HCT116 (cell line): ENCODE measurements around the gene IGSF6. TPM values are rescaled to one million over a fixed set of nuclear protein-coding genes. Genes with fewer than 3 reads are reported as not detected.

Experiments
- ATAC-seq: fragments of 200-7000 bp; cut with Tn5 transposase; 2 replicates; pipeline ENCODE4 v1.9.1; 2020; ENCODE audit warnings: mild to moderate bottlenecking, moderate library complexity
- BruUV-seq: library from RNA; stranded (reverse); fragments of 400-500 nt; replicated peaks from 2 replicates; lab custom pipeline; 2021; lab: Mats Ljungman, UMichigan
- CTCF ChIA-PET: fragments of 300-600 bp; sonication (Branson Sonifier 250); formaldehyde crosslinking; loops from one replicate; lab custom pipeline; 2021; ENCODE audit warnings: antibody characterized with exemption; lab: Charles Lee
- POLR2A ChIA-PET: fragments of 300-600, 350-600 bp; sonication (Branson Sonifier 250); formaldehyde crosslinking; loops from one replicate; lab custom pipeline; 2021; ENCODE audit warnings: antibody characterized with exemption; lab: Charles Lee
- RAD21 ChIA-PET, 2 experiments: fragments of 300-600 bp; sonication (Branson Sonifier 250); formaldehyde crosslinking; loops; one replicate each; lab custom pipeline; 2023; ENCODE audit warnings: low total read pairs in 2 of 2; ENCODE audit not compliant: uncharacterized antibody in 2 of 2, unreplicated experiment in 2 of 2, low non-redundant PET in 1 of 2; lab: Charles Lee
- DNase-seq: peaks from one replicate; pipeline ENCODE4 v3.0.0-alpha.2; 2010; ENCODE audit warnings: low read depth, low spot score
- H2AFZ ChIP-seq: fragments of 200-600 bp; shearing (Covaris generic), sonication (generic); 2 replicates; pipeline ENCODE4 v1.6.1; 2017; ENCODE audit warnings: low read depth, mixed run types, mixed read lengths, antibody characterized with exemption, low read length; ENCODE audit not compliant: poor library complexity, severe bottlenecking
- H3K27ac ChIP-seq: 2 replicates; pipeline ENCODE4 v1.5.1; 2012; ENCODE audit warnings: low read depth, low read length
- H3K27me3 ChIP-seq: fragments of 200-600 bp; sonication (generic); 2 replicates; pipeline ENCODE4 v1.6.1; 2016; ENCODE audit warnings: mixed run types, low read length, mixed read lengths; ENCODE audit not compliant: insufficient read depth
- H3K36me3 ChIP-seq, 2 experiments: fragments of 200-500 bp in 1 of 2; fragments of 200-600 bp in 1 of 2; sonication (Bioruptor generic) in 1 of 2; sonication (generic) in 1 of 2; 2 replicates each; pipeline versions ENCODE4 v1.5.1 to v1.6.1; 2014 to 2016; ENCODE audit warnings: low read length in 2 of 2, inconsistent platforms in 1 of 2, mixed read lengths in 1 of 2, mixed run types in 1 of 2; ENCODE audit not compliant: insufficient read depth in 2 of 2, control insufficient read depth in 1 of 2
- H3K4me1 ChIP-seq, 2 experiments: fragments of 200-600 bp in 1 of 2; sonication (generic) in 1 of 2; 2 replicates each; pipeline versions ENCODE4 v1.5.1 to v1.6.1; 2012 to 2017; ENCODE audit warnings: low read length in 2 of 2, inconsistent platforms in 1 of 2, mild to moderate bottlenecking in 1 of 2, mixed read lengths in 1 of 2, mixed run types in 1 of 2, moderate library complexity in 1 of 2; ENCODE audit not compliant: insufficient read depth in 2 of 2, control insufficient read depth in 1 of 2
- H3K4me2 ChIP-seq: fragments of 200-600 bp; sonication (generic); 2 replicates; pipeline ENCODE4 v1.6.1; 2017; ENCODE audit warnings: mixed run types, low read length, mixed read lengths
- H3K4me3 ChIP-seq, 2 experiments: fragments of 200-600 bp in 1 of 2; sonication (generic) in 1 of 2; replicated peaks in 1 of 2; 2 replicates each; pipeline ENCODE4 v1.5.1; 2011 to 2016; ENCODE audit warnings: low read length in 2 of 2, control low read depth in 1 of 2, low read depth in 1 of 2, mild to moderate bottlenecking in 1 of 2, mixed read lengths in 1 of 2, mixed run types in 1 of 2
- H3K79me2 ChIP-seq: fragments of 200-600 bp; sonication (generic); 2 replicates; pipeline ENCODE4 v1.6.1; 2017; ENCODE audit warnings: mild to moderate bottlenecking, mixed run types, low read length, moderate library complexity, mixed read lengths; ENCODE audit not compliant: insufficient read depth
- H3K9ac ChIP-seq: fragments of 200-600 bp; sonication (generic); 2 replicates; pipeline ENCODE4 v1.6.1; 2016; ENCODE audit warnings: low read length, mixed read lengths
- H3K9me2 ChIP-seq: fragments of 200-600 bp; sonication (generic), shearing (Covaris generic); 2 replicates; pipeline ENCODE4 v1.6.1; 2017; ENCODE audit warnings: mixed run types, mild to moderate bottlenecking, moderate library complexity; ENCODE audit not compliant: insufficient read depth
- H3K9me3 ChIP-seq, 2 experiments: fragments of 200-500 bp in 1 of 2; fragments of 200-600 bp in 1 of 2; sonication (Bioruptor generic) in 1 of 2; sonication (generic) in 1 of 2; 2 replicates each; pipeline ENCODE4 v1.6.1; 2014 to 2017; ENCODE audit warnings: low read length in 2 of 2, mixed read lengths in 2 of 2, inconsistent platforms in 1 of 2, low read depth in 1 of 2, mild to moderate bottlenecking in 1 of 2, mixed run types in 1 of 2, moderate library complexity in 1 of 2; ENCODE audit not compliant: control insufficient read depth in 1 of 2, insufficient read depth in 1 of 2
- H4K20me1 ChIP-seq: fragments of 200-600 bp; sonication (generic), shearing (Covaris generic); 2 replicates; pipeline ENCODE4 v1.6.1; 2017; ENCODE audit warnings: mixed run types, mild to moderate bottlenecking, moderate library complexity; ENCODE audit not compliant: insufficient read depth
- ATF3 ChIP-seq: IDR thresholded peaks from 2 replicates; pipeline ENCODE4 v1.6.1; 2012
- CBX3 ChIP-seq: IDR thresholded peaks from 2 replicates; pipeline ENCODE4 v1.6.1; 2012; ENCODE audit warnings: low read depth
- CEBPB ChIP-seq: IDR thresholded peaks from 2 replicates; pipeline ENCODE4 v1.6.1; 2012; ENCODE audit warnings: low read depth
- EGR1 ChIP-seq: IDR thresholded peaks from 2 replicates; pipeline ENCODE4 v1.6.1; 2012; ENCODE audit warnings: low read depth
- ELF1 ChIP-seq: IDR thresholded peaks from 2 replicates; pipeline ENCODE4 v1.6.1; 2012; ENCODE audit warnings: low read depth, borderline replicate concordance
- FOSL1 ChIP-seq: IDR thresholded peaks from 2 replicates; pipeline ENCODE4 v1.6.1; 2012; ENCODE audit warnings: low read depth
- MAX ChIP-seq: IDR thresholded peaks from 2 replicates; pipeline ENCODE4 v1.6.1; 2012
- POLR2A ChIP-seq: IDR thresholded peaks from 2 replicates; pipeline ENCODE4 v1.7.0; 2011; ENCODE audit warnings: borderline replicate concordance; ENCODE audit not compliant: insufficient read depth, insufficient read length; ENCODE audit errors: extremely low read depth
- SIN3A ChIP-seq: IDR thresholded peaks from 2 replicates; pipeline ENCODE4 v1.6.1; 2012; ENCODE audit warnings: low read depth
- SP1 ChIP-seq: IDR thresholded peaks from 2 replicates; pipeline ENCODE4 v1.6.1; 2012; ENCODE audit warnings: low read depth
- SRF ChIP-seq: IDR thresholded peaks from 2 replicates; pipeline ENCODE4 v1.6.1; 2012; ENCODE audit warnings: low read depth
- TCF7L2 ChIP-seq: IDR thresholded peaks from 2 replicates; pipeline ENCODE4 v1.7.0; 2011; ENCODE audit warnings: borderline replicate concordance, inconsistent platforms; ENCODE audit not compliant: insufficient read depth, insufficient read length; ENCODE audit errors: extremely low read depth
- YY1 ChIP-seq: IDR thresholded peaks from 2 replicates; pipeline ENCODE4 v1.6.1; 2011; ENCODE audit warnings: low read length, low read depth, moderate library complexity, mild to moderate bottlenecking; ENCODE audit not compliant: insufficient replicate concordance; ENCODE audit errors: extremely low read depth
- ZNF274 ChIP-seq: fragments of 200-500 bp; sonication (Bioruptor generic); IDR thresholded peaks from 2 replicates; pipeline ENCODE4 v1.6.1; 2014; ENCODE audit warnings: mild to moderate bottlenecking, low read depth, low read length, inconsistent platforms
- intact Hi-C: fragments of 100-400 bp; cut with micrococcal nuclease; formaldehyde crosslinking; loops from 2 replicates; pipeline ENCODE4 v1.10.0; 2022
- total RNA-seq: library from RNA; stranded (reverse); gene quantifications from one replicate; pipeline ENCODE4 v1.2.1, GENCODE V29; 2021; ENCODE audit not compliant: unreplicated experiment
- TF ChIP-seq, protein P1 (sequence below): IDR thresholded peaks from 2 replicates; pipeline ENCODE4 v1.6.1; 2011; ENCODE audit warnings: mild to moderate bottlenecking, low read length, moderate library complexity; ENCODE audit not compliant: insufficient replicate concordance; ENCODE audit errors: extremely low read depth
- TF ChIP-seq, protein P2 (sequence below), 3 experiments: fragments of 200-600 bp in 1 of 3; sonication (generic) in 1 of 3; IDR thresholded peaks in 2 of 3; conservative IDR thresholded peaks in 1 of 3; 2 replicates each; pipeline ENCODE4 v1.5.1; 2012 to 2017; ENCODE audit warnings: low read depth in 2 of 3, low read length in 2 of 3, antibody characterized with exemption in 1 of 3, borderline replicate concordance in 1 of 3, control low read depth in 1 of 3, mild to moderate bottlenecking in 1 of 3, mixed read lengths in 1 of 3, mixed run types in 1 of 3, moderate library complexity in 1 of 3; ENCODE audit not compliant: insufficient read depth in 1 of 3

IGSF6 gene
- total RNA-seq, 1 experiment from 2014 or later, result not detected

DNA sequence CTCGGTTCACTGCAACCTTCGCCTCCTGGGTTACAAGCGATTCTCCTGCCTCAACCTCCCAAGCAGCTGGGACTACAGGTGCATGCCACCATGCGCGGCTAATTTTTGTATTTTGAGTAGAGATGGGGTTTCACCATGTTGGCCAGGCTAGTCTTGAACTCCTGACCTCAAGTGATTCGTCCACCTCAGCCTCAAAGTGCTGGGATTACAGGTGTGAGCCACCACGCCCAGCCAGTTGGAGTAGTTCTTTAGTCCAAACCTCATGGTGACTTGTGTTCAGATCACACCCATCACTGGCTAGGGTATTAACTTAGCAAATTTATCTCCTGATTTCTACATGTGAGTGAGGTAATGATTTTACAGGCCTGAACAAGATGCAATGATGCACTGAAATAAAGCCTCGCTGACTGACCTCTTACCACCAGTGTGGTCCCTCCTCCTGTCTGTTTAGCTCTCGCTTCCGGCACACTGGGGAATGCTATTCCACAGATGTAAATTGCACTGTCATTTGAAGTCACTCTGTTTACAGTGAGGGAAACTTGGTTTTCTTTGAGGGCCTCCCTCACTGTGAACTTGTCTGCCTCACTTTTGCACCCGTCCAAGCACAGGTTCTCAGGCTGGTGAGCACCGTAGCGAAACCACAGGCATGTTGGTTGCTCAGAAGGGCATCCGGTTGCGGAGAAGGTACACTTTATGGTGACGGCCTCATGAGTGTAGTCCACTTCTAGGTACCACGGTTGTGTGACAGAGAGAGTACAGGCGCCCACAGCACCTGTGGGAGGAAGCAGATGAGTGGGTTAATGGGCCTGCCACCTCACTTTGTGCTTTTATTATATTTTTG, 5.5 kb downstream of the IGSF6 start:
- Histone ChIP-seq H3K9me2 (no peaks in the 10 kb centered on the region), H3K9me3 (no peaks in the 10 kb centered on the region), H3K27ac (no peak overlapping the region), H3K4me2 (no peak overlapping the region), H3K27me3 (no peaks in the 10 kb centered on the region), H3K36me3 (no peaks in the 10 kb centered on the region), H3K79me2 (no peaks in the 10 kb centered on the region), H4K20me1 (no peaks in the 10 kb centered on the region), H2AFZ (no peak overlapping the region), H3K4me3 (no peak overlapping the region), H3K9ac (no peak overlapping the region), H3K4me1 (no peaks in the 10 kb centered on the region)
- TF ChIP-seq SRF (no peak), MAX (no peak), CEBPB (no peak), FOSL1 (no peak), SIN3A (no peak), CBX3 (no peak), EGR1 (no peak), TCF7L2 (no peak), ELF1 (no peak), POLR2A (no peak), YY1 (no peak), ZNF274 (no peak), SP1 (no peak), ATF3 (no peak)
- TF ChIP-seq, protein P1, sequence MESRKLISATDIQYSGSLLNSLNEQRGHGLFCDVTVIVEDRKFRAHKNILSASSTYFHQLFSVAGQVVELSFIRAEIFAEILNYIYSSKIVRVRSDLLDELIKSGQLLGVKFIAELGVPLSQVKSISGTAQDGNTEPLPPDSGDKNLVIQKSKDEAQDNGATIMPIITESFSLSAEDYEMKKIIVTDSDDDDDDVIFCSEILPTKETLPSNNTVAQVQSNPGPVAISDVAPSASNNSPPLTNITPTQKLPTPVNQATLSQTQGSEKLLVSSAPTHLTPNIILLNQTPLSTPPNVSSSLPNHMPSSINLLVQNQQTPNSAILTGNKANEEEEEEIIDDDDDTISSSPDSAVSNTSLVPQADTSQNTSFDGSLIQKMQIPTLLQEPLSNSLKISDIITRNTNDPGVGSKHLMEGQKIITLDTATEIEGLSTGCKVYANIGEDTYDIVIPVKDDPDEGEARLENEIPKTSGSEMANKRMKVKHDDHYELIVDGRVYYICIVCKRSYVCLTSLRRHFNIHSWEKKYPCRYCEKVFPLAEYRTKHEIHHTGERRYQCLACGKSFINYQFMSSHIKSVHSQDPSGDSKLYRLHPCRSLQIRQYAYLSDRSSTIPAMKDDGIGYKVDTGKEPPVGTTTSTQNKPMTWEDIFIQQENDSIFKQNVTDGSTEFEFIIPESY, result no peak
- TF ChIP-seq, protein P2, sequence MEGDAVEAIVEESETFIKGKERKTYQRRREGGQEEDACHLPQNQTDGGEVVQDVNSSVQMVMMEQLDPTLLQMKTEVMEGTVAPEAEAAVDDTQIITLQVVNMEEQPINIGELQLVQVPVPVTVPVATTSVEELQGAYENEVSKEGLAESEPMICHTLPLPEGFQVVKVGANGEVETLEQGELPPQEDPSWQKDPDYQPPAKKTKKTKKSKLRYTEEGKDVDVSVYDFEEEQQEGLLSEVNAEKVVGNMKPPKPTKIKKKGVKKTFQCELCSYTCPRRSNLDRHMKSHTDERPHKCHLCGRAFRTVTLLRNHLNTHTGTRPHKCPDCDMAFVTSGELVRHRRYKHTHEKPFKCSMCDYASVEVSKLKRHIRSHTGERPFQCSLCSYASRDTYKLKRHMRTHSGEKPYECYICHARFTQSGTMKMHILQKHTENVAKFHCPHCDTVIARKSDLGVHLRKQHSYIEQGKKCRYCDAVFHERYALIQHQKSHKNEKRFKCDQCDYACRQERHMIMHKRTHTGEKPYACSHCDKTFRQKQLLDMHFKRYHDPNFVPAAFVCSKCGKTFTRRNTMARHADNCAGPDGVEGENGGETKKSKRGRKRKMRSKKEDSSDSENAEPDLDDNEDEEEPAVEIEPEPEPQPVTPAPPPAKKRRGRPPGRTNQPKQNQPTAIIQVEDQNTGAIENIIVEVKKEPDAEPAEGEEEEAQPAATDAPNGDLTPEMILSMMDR (IDR thresholded peaks at IDR 0.05 in 2 of 3, conservative IDR thresholded peaks at IDR 0.05 in 1 of 3; ENCODE audit: borderline replicate concordance in 1 of 3, insufficient read depth in 1 of 3, low read depth in 2 of 3, low read length in 2 of 3), result no peak
- ATAC-seq, result no peak
- ChIA-PET RAD21 (no interaction called here), POLR2A (no interaction called here), CTCF (no interaction called here)
- intact Hi-C loops, result no loop called here
- DNase-seq, result no peak
- BruUV-seq, result no TSS peak
